Smooth muscle cell (in vitro differentiated cells): Measurements from ENCODE around the gene CARM1. TPM values are rescaled to one million over a fixed set of nuclear protein-coding genes. Genes with fewer than 3 reads are reported as not detected.
"Not testable (repeated sequence)": the region's sequence is repeated elsewhere in the genome, so short reads cannot be mapped to it uniquely, and the experiment has no call there.

Experiments
- DNase-seq: peaks from one replicate; lab custom pipeline; 2025; ENCODE audit not compliant: unreplicated experiment; lab: John Stamatoyannopoulos, UW
- H2AFZ ChIP-seq: fragments of 200-600 bp; sonication (generic); 2 replicates; pipeline ENCODE4 v1.6.0; 2016; ENCODE audit warnings: antibody characterized with exemption, low read depth, mild to moderate bottlenecking
- H3F3A ChIP-seq: fragments of 200-600 bp; sonication (generic); 2 replicates; pipeline ENCODE4 v1.6.0; 2017; ENCODE audit warnings: antibody characterized with exemption, low read depth
- H3K27ac ChIP-seq: fragments of 200-600 bp; sonication (generic); 2 replicates; pipeline ENCODE4 v1.5.1; 2016; ENCODE audit warnings: low read depth, mild to moderate bottlenecking
- H3K27me3 ChIP-seq: fragments of 200-600 bp; sonication (generic); 2 replicates; pipeline ENCODE4 v1.6.1; 2016; ENCODE audit warnings: low read depth, mild to moderate bottlenecking
- H3K36me3 ChIP-seq: fragments of 200-600 bp; sonication (generic); 2 replicates; pipeline ENCODE4 v1.5.1; 2016; ENCODE audit warnings: low read depth
- H3K4me1 ChIP-seq: fragments of 200-600 bp; sonication (generic); 2 replicates; pipeline ENCODE4 v1.5.1; 2016; ENCODE audit warnings: low read depth
- H3K4me2 ChIP-seq: fragments of 200-600 bp; sonication (generic); 2 replicates; pipeline ENCODE4 v1.6.0; 2016; ENCODE audit warnings: mild to moderate bottlenecking
- H3K4me3 ChIP-seq: fragments of 200-600 bp; sonication (generic); 2 replicates; pipeline ENCODE4 v1.5.1; 2016; ENCODE audit warnings: mild to moderate bottlenecking
- H3K79me2 ChIP-seq: fragments of 200-600 bp; sonication (generic); 2 replicates; pipeline ENCODE4 v1.6.0; 2016; ENCODE audit warnings: low read depth, mild to moderate bottlenecking
- H3K9ac ChIP-seq: fragments of 200-600 bp; sonication (generic); 2 replicates; pipeline ENCODE4 v1.6.0; 2016; ENCODE audit warnings: low read depth
- H3K9me3 ChIP-seq: fragments of 200-600 bp; sonication (generic); replicated peaks from 2 replicates; pipeline ENCODE4 v1.5.1; 2016; ENCODE audit warnings: low read depth
- H4K20me1 ChIP-seq: fragments of 200-600 bp; sonication (generic); 2 replicates; pipeline ENCODE4 v1.6.0; 2016; ENCODE audit warnings: low read depth
- CTCF ChIP-seq: fragments of 200-600 bp; sonication (generic); IDR thresholded peaks from 2 replicates; pipeline ENCODE4 v1.5.1; 2017; ENCODE audit warnings: borderline replicate concordance, mild to moderate bottlenecking, antibody characterized with exemption; ENCODE audit not compliant: insufficient read depth, poor library complexity, severe bottlenecking
- WGBS: methylation state at CpG from one replicate; pipeline ENCODE4 v1.1.7; 2016; ENCODE audit warnings: low lambda C conversion rate; 5-methylcytosine and 5-hydroxymethylcytosine counted together
- polyA plus RNA-seq: library from polyadenylated mRNA; unstranded; fragments of >200 nt; fragmentation: Nextera tagmentation; extraction: Ambion mirVana; gene quantifications from 2 replicates; pipeline ENCODE4 v1.2.1, GENCODE V29; 2016
- total RNA-seq: library from RNA; depleted of rRNA; stranded (reverse); fragments of >200 nt; gene quantifications from 2 replicates; pipeline ENCODE4 v1.2.3, GENCODE V29; 2014

CARM1 gene
- total and polyA plus RNA-seq, 2 experiments from 2014 or later = 22.7 to 39.3 TPM

- Histone ChIP-seq H4K20me1 (peaks cover 45% of the 10 kb centered on the region), H3K79me2 (peaks cover 58% of the 10 kb centered on the region), H3K4me1 (peaks cover 12% of the 10 kb centered on the region), H3K36me3 (no peaks in the 10 kb centered on the region), H2AFZ (peak overlapping the region; percentile 20), H3F3A (no peaks in the 10 kb centered on the region), H3K9ac (peak overlapping the region; percentile 81), H3K27me3 (no peaks in the 10 kb centered on the region), H3K4me2 (peak overlapping the region; percentile 99), H3K9me3 (no peaks in the 10 kb centered on the region), H3K27ac (peak overlapping the region; percentile 51), H3K4me3 (peak overlapping the region; percentile 84)
- DNase-seq = no peak
- WGBS = 9% methylated on average over 16 of the region's 16 CpGs
- TF ChIP-seq CTCF = no peak
These were observed 1.3 kb downstream of the CARM1 start for GRCh38 chr19:10872546-10873107.

GRCh38 chr19:10874024-10874423 is 2.7 kb downstream of the CARM1 start:
- H3K27ac ChIP-seq = no peak overlapping the region
- H3F3A ChIP-seq = peaks cover 4% of the 10 kb centered on the region
- H3K4me1 ChIP-seq = peaks cover 12% of the 10 kb centered on the region
- no peaks in the 10 kb centered on the region for H3K9me3 ChIP-seq
- no peak overlapping the region for H3K4me2 ChIP-seq
- no peak overlapping the region for H3K9ac ChIP-seq
- H3K27me3 ChIP-seq = no peaks in the 10 kb centered on the region
- no peak for DNase-seq
- TF ChIP-seq CTCF = no peak
- no peak overlapping the region for H2AFZ ChIP-seq
- WGBS = 87% methylated on average over 1 of the region's 1 CpG
- H4K20me1 ChIP-seq = peaks cover 59% of the 10 kb centered on the region
- peaks cover 72% of the 10 kb centered on the region for H3K79me2 ChIP-seq
- H3K4me3 ChIP-seq = peak overlapping the region; percentile 6
- no peaks in the 10 kb centered on the region for H3K36me3 ChIP-seq

GRCh38 chr19:10876459-10877240 is 5.3 kb downstream of the CARM1 start:
- Histone ChIP-seq H3K9me3 (no peaks in the 10 kb centered on the region), H3K36me3 (no peaks in the 10 kb centered on the region), H3K27me3 (no peaks in the 10 kb centered on the region), H3K4me2 (no peak overlapping the region), H3K79me2 (peaks cover 99% of the 10 kb centered on the region), H2AFZ (no peak overlapping the region), H3K4me3 (no peak overlapping the region), H3K27ac (no peak overlapping the region), H3K4me1 (peaks cover 20% of the 10 kb centered on the region), H3F3A (peaks cover 10% of the 10 kb centered on the region), H4K20me1 (peaks cover 86% of the 10 kb centered on the region), H3K9ac (no peak overlapping the region)
- no peak for TF ChIP-seq CTCF
- WGBS = 87% methylated on average over 10 of the region's 10 CpGs
- no peak for DNase-seq

- peaks cover 10% of the 10 kb centered on the region for H3F3A ChIP-seq
- 95% methylated on average over 9 of the region's 9 CpGs for WGBS
- not testable (repeated sequence) for H3K36me3 ChIP-seq, DNase-seq, H3K9me3 ChIP-seq, H3K9ac ChIP-seq, H3K27me3 ChIP-seq, H2AFZ ChIP-seq, H3K4me3 ChIP-seq, H3K4me2 ChIP-seq
- peaks cover 95% of the 10 kb centered on the region for H4K20me1 ChIP-seq
- H3K27ac ChIP-seq = peak overlapping the region; percentile 31
- H3K4me1 ChIP-seq = peaks cover 26% of the 10 kb centered on the region
- peaks cover 99% of the 10 kb centered on the region for H3K79me2 ChIP-seq
These were observed 6.3 kb downstream of the CARM1 start for GRCh38 chr19:10877608-10878007.
